ENCODE data around the gene HOXB9.

Gene HOXB9

GRCh38 chr17:48626245-48627117 is at the start of gene HOXB9:
TSS of gene HOXB9 (minus strand) at chr17:48626358. CDS start at chr17:48626269, 89 bp downstream.
- TF ChIP-seq CTCF (IDR thresholded peaks at IDR 0.05), result no peak

- no peak for TF ChIP-seq CTCF (IDR thresholded peaks at IDR 0.05)
Measured at GRCh38 chr17:48672340-48672739, 46.2 kb upstream of the HOXB9 start.

GRCh38 chr17:48671697-48672171 is 45.6 kb upstream of the HOXB9 start:
- TF ChIP-seq CTCF (IDR thresholded peaks at IDR 0.05), result peak; percentile 93

GRCh38 chr17:48663134-48663924 is 37.2 kb upstream of the HOXB9 start:
- TF ChIP-seq CTCF (IDR thresholded peaks at IDR 0.05), result no peak

GRCh38 chr17:48655913-48656312 is 29.8 kb upstream of the HOXB9 start:
- no peak for TF ChIP-seq CTCF (IDR thresholded peaks at IDR 0.05)

- no peak for TF ChIP-seq CTCF (IDR thresholded peaks at IDR 0.05)
Measured at GRCh38 chr17:48649741-48650140, 23.6 kb upstream of the HOXB9 start.

GRCh38 chr17:48647963-48648245 is 21.7 kb upstream of the HOXB9 start:
- no peak for TF ChIP-seq CTCF (IDR thresholded peaks at IDR 0.05)
